OCI-LY1 (cell line): ENCODE results near the gene ERCC2.

ENCODE experiments used
- CTCF ChIP-seq: fragments of 200-600 bp; sonication (generic), shearing (Covaris generic); IDR thresholded peaks from 2 replicates; pipeline ENCODE4 v1.5.1; 2017; ENCODE audit warnings: mild to moderate bottlenecking, antibody characterized with exemption, low read length, moderate library complexity, mixed read lengths
- EZH2 ChIP-seq: fragments of 200-600 bp; sonication (generic), shearing (Covaris generic); IDR thresholded peaks from 2 replicates; pipeline ENCODE4 v1.8.0; 2017; ENCODE audit warnings: borderline replicate concordance, mixed run types, mild to moderate bottlenecking, antibody characterized with exemption, low read length, moderate library complexity, mixed read lengths

- TF ChIP-seq CTCF (no peak), EZH2 (no peak)
Observed at GRCh38 chr19:45382426-45382825, 12.1 kb upstream of the ERCC2 start.
